ENCODE results near the gene EVI5. TPM values are rescaled to one million over a fixed set of nuclear protein-coding genes. Genes with fewer than 3 reads are reported as not detected.

The EVI5 gene
- total RNA-seq, 1 experiment from 2014 or later = 25.7 TPM

DNA sequence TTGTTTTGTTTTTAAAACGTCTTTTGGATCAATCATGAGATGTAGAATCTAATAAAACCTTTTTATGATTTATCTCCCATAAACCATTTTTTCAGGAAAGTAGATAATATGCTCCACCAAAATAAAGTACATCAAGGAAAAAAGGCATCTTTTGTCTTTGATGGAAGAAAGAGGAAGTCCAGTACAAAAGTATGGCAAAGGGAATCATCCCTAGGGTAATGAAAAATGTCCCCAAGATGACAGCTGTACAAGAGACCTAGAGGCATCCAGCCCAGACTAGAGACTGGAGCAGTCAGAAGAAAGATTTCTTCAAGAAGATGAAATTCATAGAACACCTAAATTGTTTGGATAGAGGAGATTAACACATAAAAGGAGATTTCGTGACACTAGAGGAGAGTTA, 265.9 kb downstream of the EVI5 start:
- no peak for DNase-seq (ENCODE audit: low read depth, low spot score)
- in situ Hi-C loops (cut with HindIII; ENCODE audit: low pct_unique_long_range_greater_than_20kb, low sequenced_read_pairs) = no loop called here

DNA sequence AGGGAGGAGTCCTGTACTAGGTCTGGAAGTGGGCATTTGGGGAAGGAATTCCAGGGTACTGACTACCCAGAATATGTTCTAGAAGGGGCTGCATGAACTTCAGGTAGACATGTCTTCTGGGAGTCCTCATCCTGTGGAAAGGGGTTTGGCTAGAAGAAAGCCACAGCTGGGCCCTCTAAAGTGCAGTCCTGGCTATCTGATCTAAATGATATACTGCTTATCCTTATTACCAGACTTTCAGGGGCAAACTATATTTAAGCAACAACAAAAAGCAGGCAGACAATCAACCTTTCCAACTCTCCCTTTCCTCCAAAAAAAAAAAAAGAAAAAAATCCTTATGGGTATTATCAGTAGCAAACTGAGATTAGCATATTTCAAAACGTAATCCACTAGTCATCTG, 268.3 kb downstream of the EVI5 start:
- no peak for DNase-seq (ENCODE audit: low read depth, low spot score)
- in situ Hi-C loops (cut with HindIII; ENCODE audit: low pct_unique_long_range_greater_than_20kb, low sequenced_read_pairs) = no loop called here

GRCh38 chr1:92515796-92516201, 269.1 kb downstream of the EVI5 start:
- in situ Hi-C loops (cut with HindIII; ENCODE audit: low pct_unique_long_range_greater_than_20kb, low sequenced_read_pairs) = no loop called here
- DNase-seq (ENCODE audit: low read depth, low spot score) = no peak

GRCh38 chr1:92511541-92511940, 273.4 kb downstream of the EVI5 start:
- in situ Hi-C loops (cut with HindIII; ENCODE audit: low pct_unique_long_range_greater_than_20kb, low sequenced_read_pairs) = no loop called here

DNA sequence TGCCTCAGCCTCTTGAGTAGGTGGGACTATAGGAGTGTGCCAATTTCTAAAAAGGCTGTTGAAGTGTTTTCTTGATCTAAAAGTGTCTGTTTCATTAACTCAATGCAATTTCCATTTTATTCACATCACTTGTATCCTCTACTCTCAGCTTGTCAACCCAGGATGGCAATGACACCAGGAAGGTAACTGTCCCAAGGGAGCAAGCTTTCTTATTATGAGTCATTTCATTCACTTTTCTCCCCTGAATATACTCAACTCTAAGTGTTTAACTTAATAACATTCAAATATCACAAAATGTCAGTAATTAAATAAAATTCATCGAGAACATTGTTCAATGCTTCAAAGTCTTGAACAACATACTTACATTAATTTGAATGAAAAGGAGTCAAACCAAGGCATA, 275.3 kb downstream of the EVI5 start:
- in situ Hi-C loops (cut with HindIII; ENCODE audit: low pct_unique_long_range_greater_than_20kb, low sequenced_read_pairs) = no loop called here
- no peak for DNase-seq (ENCODE audit: low read depth, low spot score)

More at GRCh38 chr1:92511541-92511940, 273.4 kb downstream of the EVI5 start:
- DNase-seq (ENCODE audit: low read depth, low spot score) = no peak

DNA sequence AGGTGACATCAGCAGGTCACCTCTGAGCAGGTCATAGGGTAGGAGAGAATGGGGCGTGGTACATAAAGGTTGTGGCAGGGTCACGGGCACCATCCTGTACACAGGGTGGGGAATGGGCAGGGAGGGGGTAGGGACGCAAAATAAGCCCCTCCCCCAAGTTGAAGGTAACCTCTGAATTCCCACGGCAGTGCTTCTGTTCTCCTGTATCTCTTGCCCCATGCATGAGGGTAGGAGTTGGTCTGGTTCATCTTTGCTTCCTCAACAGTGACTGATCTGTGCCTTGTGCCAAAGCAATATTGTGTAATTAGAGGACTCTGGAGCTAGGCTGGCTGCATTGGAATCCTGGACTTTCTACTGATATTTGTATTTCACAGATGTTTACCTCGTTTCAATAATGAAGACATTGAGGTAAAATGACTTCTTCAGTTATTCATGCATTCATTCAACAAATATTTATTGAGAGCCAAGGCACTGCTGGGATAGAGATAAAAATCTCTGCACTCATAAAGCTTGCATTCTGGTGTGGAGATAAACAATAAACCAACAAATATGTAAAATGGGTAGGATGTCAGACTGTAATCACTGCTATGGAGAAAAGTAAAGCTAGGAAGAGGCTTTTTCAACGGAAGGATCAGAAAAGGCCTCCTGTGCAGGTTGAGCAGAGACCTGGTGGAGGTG, 279.8 kb downstream of the EVI5 start:
- DNase-seq (ENCODE audit: low read depth, low spot score) = no peak
- in situ Hi-C loops (cut with HindIII; ENCODE audit: low pct_unique_long_range_greater_than_20kb, low sequenced_read_pairs) = no loop called here

GRCh38 chr1:92504291-92505014, 280.5 kb downstream of the EVI5 start:
- no peak for DNase-seq (ENCODE audit: low read depth, low spot score)
- in situ Hi-C loops (cut with HindIII; ENCODE audit: low pct_unique_long_range_greater_than_20kb, low sequenced_read_pairs) = no loop called here

DNA sequence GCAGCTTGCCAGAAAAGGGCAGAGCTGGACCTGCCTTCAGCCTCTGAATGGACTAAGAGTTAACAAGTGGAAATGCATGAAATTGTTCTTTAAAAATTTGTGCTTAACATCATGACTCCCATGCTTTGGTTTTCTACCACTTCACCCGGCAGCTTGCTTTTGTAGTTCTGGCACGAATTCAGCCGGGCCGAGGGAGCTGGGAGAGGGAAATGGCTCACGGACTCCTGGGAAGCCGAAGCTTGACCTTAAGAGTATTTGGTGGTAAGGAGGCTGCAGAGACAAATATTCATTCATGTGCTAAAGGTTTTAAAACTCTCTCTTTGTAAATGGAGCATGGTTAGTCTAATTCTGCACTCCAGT, 281.0 kb downstream of the EVI5 start:
- no peak for DNase-seq (ENCODE audit: low read depth, low spot score)
- in situ Hi-C loops (cut with HindIII; ENCODE audit: low pct_unique_long_range_greater_than_20kb, low sequenced_read_pairs) = no loop called here

DNA sequence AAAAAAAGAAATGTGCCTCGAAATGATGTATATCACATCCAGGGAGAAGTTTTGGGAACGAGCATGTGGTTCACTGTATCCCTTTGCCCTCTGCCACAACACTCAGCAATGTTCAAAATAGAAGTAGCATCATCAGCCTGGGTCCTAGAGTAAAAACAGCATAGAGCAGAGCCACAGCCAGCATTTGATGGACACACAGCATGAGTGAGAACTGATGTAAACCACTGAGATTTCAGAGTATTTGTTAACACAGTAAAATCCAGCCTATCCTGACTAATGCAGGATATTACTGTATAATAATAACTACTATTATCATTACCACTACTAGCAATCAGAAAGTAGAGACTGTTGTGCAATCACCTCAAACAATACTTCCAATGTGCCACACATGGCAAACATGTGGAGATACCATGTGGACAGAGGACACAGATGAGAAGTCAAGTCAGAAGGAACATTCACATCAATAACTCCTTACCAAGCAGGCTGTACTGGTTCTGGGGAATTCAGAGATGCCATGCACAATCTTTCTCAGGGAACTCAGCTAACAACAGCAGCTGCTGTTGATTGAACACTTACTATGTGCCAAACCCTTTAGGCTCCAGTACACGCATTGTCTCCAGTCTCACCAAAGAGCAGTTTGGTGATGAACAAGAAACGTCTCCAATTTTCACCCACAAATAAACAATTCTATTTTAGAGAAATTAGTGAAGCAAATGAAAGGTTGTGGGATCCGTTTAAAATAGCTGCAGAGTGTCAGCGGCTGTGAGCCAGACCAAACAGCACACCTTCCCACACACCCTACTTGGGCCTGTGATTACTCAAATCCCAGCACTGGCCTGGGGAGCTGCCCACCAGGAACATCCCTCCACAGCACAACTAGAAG, 281.6 kb downstream of the EVI5 start:
- DNase-seq (ENCODE audit: low read depth, low spot score) = no peak

DNA sequence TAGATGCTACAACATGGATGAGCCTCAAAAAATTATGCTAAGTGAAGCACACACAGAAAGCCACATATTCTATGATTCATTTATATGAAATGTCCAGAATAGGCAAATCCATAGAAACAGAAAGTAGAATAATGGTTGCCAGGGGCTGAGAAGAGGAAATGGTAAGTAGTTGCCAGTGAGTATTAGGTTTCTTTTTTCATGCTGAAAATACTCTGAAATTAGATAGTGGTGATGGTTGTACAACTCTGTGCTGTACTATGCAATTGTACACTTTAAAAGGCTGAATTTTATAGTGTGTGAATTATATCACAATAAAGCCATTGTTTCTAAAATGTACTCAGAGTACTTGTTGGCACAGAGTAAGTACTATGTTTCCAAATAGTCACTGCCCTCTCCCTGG, 282.7 kb downstream of the EVI5 start:
- DNase-seq (ENCODE audit: low read depth, low spot score) = peak; percentile 8
- in situ Hi-C loops (cut with HindIII; ENCODE audit: low pct_unique_long_range_greater_than_20kb, low sequenced_read_pairs) = no loop called here

More for the DNA sequence above, 281.6 kb downstream of the EVI5 start:
- in situ Hi-C loops (cut with HindIII; ENCODE audit: low pct_unique_long_range_greater_than_20kb, low sequenced_read_pairs) = no loop called here

- in situ Hi-C loops (cut with HindIII; ENCODE audit: low pct_unique_long_range_greater_than_20kb, low sequenced_read_pairs) = no loop called here
- DNase-seq (ENCODE audit: low read depth, low spot score) = no peak
These were observed 284.4 kb downstream of the EVI5 start for GRCh38 chr1:92500552-92500951.

DNA sequence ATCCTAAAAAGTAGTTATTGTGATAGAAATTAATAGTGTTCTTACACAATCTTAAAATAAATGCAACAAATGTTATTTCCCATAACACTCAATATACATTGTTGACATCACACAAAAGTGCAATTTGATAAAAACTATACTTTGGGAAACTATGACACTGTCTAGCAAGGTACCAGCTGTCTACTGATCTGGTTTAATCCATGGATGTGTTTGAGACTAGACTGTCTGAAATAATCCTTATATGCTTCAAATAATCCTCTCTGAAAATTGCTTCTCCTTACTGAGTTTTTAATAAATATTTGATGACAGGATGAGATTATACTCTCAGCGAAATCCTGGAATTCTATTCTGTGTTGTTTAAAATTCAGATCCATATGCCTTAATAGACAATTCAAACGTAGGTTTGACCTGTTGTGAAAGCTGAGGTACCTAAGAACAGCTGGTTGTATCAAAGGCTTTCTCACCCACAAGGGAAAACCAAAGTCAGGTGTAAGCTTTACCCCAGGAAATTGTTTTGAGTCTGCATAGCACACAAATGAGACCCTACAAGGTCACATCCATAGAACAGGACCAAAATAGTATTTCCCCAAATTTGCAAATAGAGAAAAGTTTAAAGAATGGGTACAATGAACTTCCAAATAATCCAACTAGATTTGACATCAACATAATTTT, 289.4 kb downstream of the EVI5 start:
- DNase-seq (ENCODE audit: low read depth, low spot score) = no peak
- in situ Hi-C loops (cut with HindIII; ENCODE audit: low pct_unique_long_range_greater_than_20kb, low sequenced_read_pairs) = no loop called here

DNA sequence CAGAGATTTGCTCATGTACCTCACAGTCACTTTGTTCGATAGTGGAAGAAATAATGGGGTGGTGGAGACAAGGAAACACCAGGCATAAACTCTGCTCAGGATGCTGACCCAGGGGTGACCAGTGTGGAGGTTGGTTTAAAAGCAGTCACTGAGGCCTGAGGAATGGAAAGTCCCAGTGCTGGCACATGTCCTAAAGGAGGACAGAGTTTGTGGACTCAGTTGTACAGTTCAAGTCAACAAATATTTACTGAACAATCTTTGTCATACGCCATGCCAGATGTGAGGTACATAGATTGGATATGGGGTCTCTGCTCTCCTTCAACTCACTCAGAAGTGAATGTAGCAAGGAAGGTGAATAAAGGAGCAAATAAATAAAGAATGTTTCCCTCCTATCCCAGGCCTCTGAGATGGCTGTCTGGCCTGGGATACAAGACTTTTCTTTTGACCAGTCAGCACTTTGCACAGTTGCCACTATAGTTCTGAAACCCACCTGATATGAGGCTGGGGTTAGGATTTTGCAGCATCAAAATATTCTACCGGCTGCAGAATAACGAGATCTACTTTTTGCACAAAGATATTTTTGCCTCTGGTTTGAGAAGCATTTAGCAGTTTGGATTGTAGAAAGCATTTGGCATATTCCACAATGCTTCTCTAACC, 290.3 kb downstream of the EVI5 start:
- in situ Hi-C loops (cut with HindIII; ENCODE audit: low pct_unique_long_range_greater_than_20kb, low sequenced_read_pairs) = no loop called here

DNA sequence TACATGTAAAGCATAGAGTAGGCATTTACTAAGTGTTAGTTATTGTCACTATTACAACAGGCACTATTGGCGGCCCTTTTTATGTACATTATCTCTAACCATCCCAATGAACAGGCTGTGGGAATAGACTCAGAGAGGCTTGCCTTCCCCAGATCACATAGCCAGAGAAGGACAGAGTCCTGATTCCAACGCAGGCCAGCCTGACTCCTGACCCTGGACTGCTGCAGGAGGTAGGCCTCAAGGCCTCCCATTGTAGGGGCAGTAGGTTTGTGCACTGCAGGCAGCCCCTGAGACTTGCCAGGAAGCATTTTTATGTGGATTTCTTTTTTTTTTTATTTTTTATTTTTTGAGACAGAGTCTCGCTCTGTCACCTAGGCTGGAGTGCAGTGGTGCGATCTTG, 291.8 kb downstream of the EVI5 start:
- DNase-seq (ENCODE audit: low read depth, low spot score) = no peak
- in situ Hi-C loops (cut with HindIII; ENCODE audit: low pct_unique_long_range_greater_than_20kb, low sequenced_read_pairs) = no loop called here

More for the DNA sequence above, 290.3 kb downstream of the EVI5 start:
- DNase-seq (ENCODE audit: low read depth, low spot score) = no peak

DNA sequence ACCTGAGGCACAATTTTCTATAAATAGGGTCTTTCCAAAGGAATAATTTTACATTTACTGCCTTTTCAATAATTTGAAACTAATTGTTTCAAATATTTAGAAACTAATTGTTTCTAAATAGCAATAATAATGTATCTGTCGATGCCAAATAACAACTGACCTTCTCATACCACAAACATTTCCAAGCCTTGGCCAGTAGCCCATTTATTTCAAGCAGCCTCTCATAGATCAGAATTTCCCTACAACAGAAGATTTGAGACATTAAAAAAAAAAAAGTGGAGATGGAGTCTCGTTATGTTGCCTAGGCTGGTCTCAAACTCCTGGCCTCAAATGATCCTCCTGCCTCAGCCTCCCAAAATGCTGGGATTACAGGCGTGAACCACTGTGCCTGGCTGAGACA, 296.1 kb downstream of the EVI5 start:
- no peak for DNase-seq (ENCODE audit: low read depth, low spot score)
- in situ Hi-C loops (cut with HindIII; ENCODE audit: low pct_unique_long_range_greater_than_20kb, low sequenced_read_pairs) = no loop called here

DNA sequence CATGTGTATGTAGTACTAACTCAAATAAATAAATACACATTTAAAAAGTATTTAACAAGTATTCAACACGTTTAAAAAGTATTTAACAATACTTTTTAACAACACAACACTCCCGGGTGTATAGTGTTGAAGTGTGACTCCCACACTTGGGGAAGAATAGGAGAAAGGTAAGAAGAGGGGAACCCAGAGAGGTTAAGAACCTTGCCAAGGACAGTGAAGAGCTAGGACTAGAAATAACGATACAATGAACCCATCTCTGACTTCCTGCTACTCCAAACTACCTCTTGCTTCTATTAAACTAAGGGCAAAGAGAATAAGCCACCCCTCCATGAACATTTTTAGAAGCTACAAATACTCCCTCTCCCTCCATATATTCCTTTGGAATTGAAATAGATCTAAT, 296.5 kb downstream of the EVI5 start:
- no peak for DNase-seq (ENCODE audit: low read depth, low spot score)
- in situ Hi-C loops (cut with HindIII; ENCODE audit: low pct_unique_long_range_greater_than_20kb, low sequenced_read_pairs) = no loop called here

DNA sequence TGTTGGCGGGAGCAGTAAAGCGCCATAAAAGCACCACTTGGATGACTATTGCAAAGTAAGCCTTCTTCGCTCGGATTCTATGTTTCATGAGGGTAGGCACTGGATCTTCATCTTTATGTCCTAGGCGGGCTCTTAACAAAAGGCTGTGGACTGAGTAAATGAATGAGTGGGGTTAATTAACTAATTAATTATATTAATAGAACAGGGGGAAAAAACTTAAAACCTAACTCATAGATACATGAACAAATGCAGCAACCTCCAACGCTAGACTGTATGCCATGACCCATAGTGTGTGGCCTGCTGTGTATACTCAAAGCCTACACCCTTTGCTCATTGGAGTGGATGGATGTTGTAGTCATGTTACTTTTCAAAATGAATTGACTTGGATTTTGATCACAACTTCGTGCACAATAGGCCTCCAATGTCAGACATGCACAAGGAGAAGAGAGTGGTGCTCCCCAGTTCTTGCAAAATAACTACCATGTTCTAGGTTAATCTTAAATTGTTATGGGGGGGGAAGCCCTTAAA, 297.8 kb downstream of the EVI5 start:
- in situ Hi-C loops (cut with HindIII; ENCODE audit: low pct_unique_long_range_greater_than_20kb, low sequenced_read_pairs) = no loop called here
- no peak for DNase-seq (ENCODE audit: low read depth, low spot score)

Data from SK-MEL-5 (cell line).